ENCODE results near the gene ROR1. TPM values are rescaled to one million over a fixed set of nuclear protein-coding genes. Genes with fewer than 3 reads are reported as not detected.

The ROR1 gene
- total and polyA plus RNA-seq, 10 of the 15 experiments (the other 5 are each of a cell fraction or from before 2014, with no cell fraction given) = 0.02 to 0.08 (median 0.05) TPM; not detected in 6

DNA sequence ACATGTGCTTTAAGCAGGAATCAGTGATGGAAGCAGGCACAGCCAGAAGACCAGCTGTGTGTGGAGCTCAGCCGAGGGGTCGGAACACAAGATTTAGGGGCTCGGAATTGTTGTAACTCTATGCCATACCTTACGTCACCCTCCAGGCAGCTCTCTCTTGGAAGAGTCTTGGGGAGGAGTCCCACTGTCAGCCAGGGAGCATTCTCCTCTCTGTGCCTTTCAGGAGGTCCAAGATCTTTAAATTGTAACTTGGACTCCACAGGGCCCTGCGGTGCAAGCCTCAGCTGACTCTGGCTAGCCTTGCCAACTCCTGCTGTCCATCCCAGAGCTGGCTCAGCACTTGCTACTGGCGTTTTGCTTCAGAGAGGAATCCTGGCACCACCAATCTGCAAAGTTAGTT, 26.4 kb upstream of the ROR1 start:
- WGBS (ENCODE audit: insufficient coverage, insufficient replicate concordance, low lambda C conversion rate, missing lambda C conversion rate) = 46% methylated on average over 6 of the region's 6 CpGs
- H4K20me1 ChIP-seq (ENCODE audit: control insufficient read depth, insufficient read depth) = no peaks in the 10 kb centered on the region
- CTCF ChIA-PET = interaction anchor here (1.5 to 2.3 kb wide), 2 partner anchors 16 to 56 kb away, joined by 3 to 4 read pairs; no protein-coding TSS in a partner anchor

More for the DNA sequence above, 26.4 kb upstream of the ROR1 start:
- H3K79me2 ChIP-seq (ENCODE audit: control insufficient read depth, insufficient read depth, low read length) = no peaks in the 10 kb centered on the region
- H3K4me1 ChIP-seq (ENCODE audit: control insufficient read depth, insufficient read depth, low read length) = no peaks in the 10 kb centered on the region
- no TSS peak for BruUV-seq (replicated peaks)
- no peak for ATAC-seq
- no peak overlapping the region for H3K27ac ChIP-seq (ENCODE audit: control insufficient read depth, insufficient read depth)
- no peaks in the 10 kb centered on the region for H3K36me3 ChIP-seq (ENCODE audit: control insufficient read depth in 2 of 2, insufficient read depth in 2 of 2, low read length in 1 of 2)
- POLR2A ChIA-PET = no interaction called here
- H3K4me2 ChIP-seq (ENCODE audit: control insufficient read depth, insufficient read depth) = no peak overlapping the region
- no peak for TF ChIP-seq REST (IDR thresholded peaks at IDR 0.05; ENCODE audit: low read depth, low read length)
- no peak for TF ChIP-seq ZBTB40 (IDR thresholded peaks at IDR 0.05; ENCODE audit: borderline replicate concordance)
- no peak for TF ChIP-seq PKNOX1 (IDR thresholded peaks at IDR 0.05)
- no peak for TF ChIP-seq HDAC2 (IDR thresholded peaks at IDR 0.05)
- TF ChIP-seq BHLHE40 (IDR thresholded peaks at IDR 0.05; ENCODE audit: borderline replicate concordance in 1 of 2, low read depth in 2 of 2, low read length in 1 of 2) = no peak
- TF ChIP-seq RELB (IDR thresholded peaks at IDR 0.05; ENCODE audit: low read depth) = no peak
- TF ChIP-seq SIX5 (IDR thresholded peaks at IDR 0.05; ENCODE audit: low read depth, low read length, severe bottlenecking) = no peak
- no peak for TF ChIP-seq FOXK2 (IDR thresholded peaks at IDR 0.05)
- TF ChIP-seq KLF5 (IDR thresholded peaks at IDR 0.05; ENCODE audit: partially characterized antibody) = no peak
- DNase-seq (ENCODE audit: low read depth, low spot score) = no peak
- H3K27me3 ChIP-seq (replicated peaks in 1 of 2; ENCODE audit: control insufficient read depth in 2 of 2, insufficient read depth in 2 of 2, low read length in 1 of 2) = no peaks in the 10 kb centered on the region; a peak in 1 of 4 replicates
- SMC1A ChIA-PET (ENCODE audit: uncharacterized antibody, unreplicated experiment) = interaction anchor here (1.5 to 1.7 kb wide), 2 partner anchors 9 to 12 kb away, joined by 3 to 4 read pairs; no protein-coding TSS in a partner anchor
- H3K9ac ChIP-seq (ENCODE audit: control insufficient read depth, insufficient read depth, low read length) = no peak overlapping the region
- RAD21 ChIA-PET (ENCODE audit: unreplicated experiment) = no interaction called here
- no peak overlapping the region for H3K4me3 ChIP-seq
- intact Hi-C loops (cut with micrococcal nuclease; ENCODE audit: unreplicated experiment) = no loop called here
- in situ Hi-C loops (cut with MboI) = no loop called here
- H3K9me3 ChIP-seq (replicated peaks; ENCODE audit: control insufficient read depth, insufficient read depth, low read length) = no peaks in the 10 kb centered on the region
- H2AFZ ChIP-seq (ENCODE audit: control insufficient read depth, low read depth, low read length) = no peak overlapping the region
- no peak for FAIRE-seq
